T-cell (primary cell): ENCODE measurements around the gene RNASE13. TPM values are rescaled to one million over a fixed set of nuclear protein-coding genes. Genes with fewer than 3 reads are reported as not detected.
A peak's percentile ranks its signal among the peaks of the same experiment; 100 is the strongest.

Experiments
- ATAC-seq, 4 experiments: fragments of 200-7000 bp in 3 of 4; fragments of 150-1000 bp in 1 of 4; cut with Tn5 transposase; replicated peaks in 1 of 4; 1 replicate in 3 of 4; 2 replicates in 1 of 4; pipeline ENCODE4 v1.10.0; 2021; ENCODE audit warnings: moderate library complexity in 3 of 4, mild to moderate bottlenecking in 2 of 4, moderate number of reproducible peaks in 1 of 4
- CTCF ChIA-PET, 2 donors: fragments of 300-600 bp; sonication (Branson Sonifier 250); formaldehyde crosslinking; loops; one replicate each; lab custom pipeline; 2022; ENCODE audit warnings: antibody characterized with exemption in 2 of 2; lab: Charles Lee
- POLR2A ChIA-PET, 2 donors: fragments of 300-600 bp; sonication (Branson Sonifier 250); formaldehyde crosslinking; loops; one replicate each; lab custom pipeline; 2022; ENCODE audit warnings: antibody characterized with exemption in 2 of 2; lab: Charles Lee
- DNase-seq, 35 experiments: peaks; one replicate each; pipeline versions ENCODE4 v3.0.0 to v3.0.0-alpha.2; 2013 to 2023
- H3K27ac ChIP-seq: one replicate; pipeline ENCODE4 v1.5.1; 2013; ENCODE audit warnings: low read length
- H3K27me3 ChIP-seq, 2 experiments: replicated peaks in 1 of 2; 1 replicate in 1 of 2; 2 replicates in 1 of 2; pipeline versions ENCODE4 v1.6.1 to v1.7.0; 2013; ENCODE audit warnings: low read length in 1 of 2, mixed read lengths in 1 of 2; ENCODE audit not compliant: control insufficient read depth in 2 of 2, insufficient read depth in 2 of 2; ENCODE audit errors: extremely low read depth in 1 of 2
- H3K36me3 ChIP-seq, 2 donors: 1 replicate in 1 of 2; 2 replicates in 1 of 2; pipeline versions ENCODE4 v1.6.1 to v1.7.0; 2013; ENCODE audit warnings: low read length in 1 of 2; ENCODE audit not compliant: control insufficient read depth in 2 of 2, insufficient read depth in 1 of 2; ENCODE audit errors: extremely low read depth in 1 of 2
- H3K4me1 ChIP-seq, 2 experiments: 1 replicate in 1 of 2; 2 replicates in 1 of 2; pipeline versions ENCODE4 v1.6.1 to v1.7.0; 2013; ENCODE audit warnings: low read length in 2 of 2, mixed read lengths in 1 of 2; ENCODE audit not compliant: insufficient read depth in 2 of 2, control insufficient read depth in 1 of 2; ENCODE audit errors: extremely low read depth in 1 of 2
- H3K4me3 ChIP-seq, 2 donors: 1 replicate in 1 of 2; 2 replicates in 1 of 2; pipeline versions ENCODE4 v1.5.1 to v1.7.0; 2013; ENCODE audit warnings: mild to moderate bottlenecking in 2 of 2, low read length in 1 of 2, moderate library complexity in 1 of 2; ENCODE audit not compliant: control insufficient read depth in 1 of 2; ENCODE audit errors: extremely low read depth in 1 of 2
- H3K9me3 ChIP-seq: 2 replicates; pipeline ENCODE4 v1.7.0; 2013
- H3K27ac Mint-ChIP-seq, 2 donors: one replicate each; pipeline ENCODE4 v1.8.0; 2020 to 2021; ENCODE audit warnings: mild to moderate bottlenecking in 2 of 2, mixed read lengths in 2 of 2
- H3K27me3 Mint-ChIP-seq, 2 donors: one replicate each; pipeline ENCODE4 v1.8.0; 2021 to 2022; ENCODE audit warnings: mixed read lengths in 2 of 2
- H3K36me3 Mint-ChIP-seq: one replicate; pipeline ENCODE4 v1.8.0; 2021; ENCODE audit warnings: mixed read lengths
- H3K4me1 Mint-ChIP-seq, 3 donors: one replicate each; pipeline ENCODE4 v1.8.0; 2020 to 2022; ENCODE audit warnings: mixed read lengths in 3 of 3, mild to moderate bottlenecking in 1 of 3
- H3K4me3 Mint-ChIP-seq, 3 donors: one replicate each; pipeline ENCODE4 v1.8.0; 2020 to 2022; ENCODE audit warnings: mild to moderate bottlenecking in 3 of 3, mixed read lengths in 3 of 3, moderate library complexity in 3 of 3
- H3K9me3 Mint-ChIP-seq, 3 donors: one replicate each; pipeline ENCODE4 v1.8.0; 2020 to 2022; ENCODE audit warnings: mixed read lengths in 3 of 3
- WGBS: methylation state at CpG from one replicate; pipeline ENCODE4 v1.1.5; 2013; ENCODE audit warnings: missing lambda C conversion rate; ENCODE audit not compliant: insufficient coverage; 5-methylcytosine and 5-hydroxymethylcytosine counted together
- total RNA-seq, 35 experiments: library from RNA in 6 of 35; stranded (reverse) in 6 of 35; fragments of 120-200 nt in 1 of 35; gene quantifications; one replicate each; pipeline versions ENCODE4 v1.2.1 to v1.2.4 and lab custom pipeline; 2013 to 2026

Gene RNASE13
- total RNA-seq, 5 donors from 2014 or later (not counting 1 experiment from before 2014, with no cell fraction given): not detected

GRCh38 chr14:21022686-21023085 is 11.9 kb downstream of the RNASE13 start:
- CTCF ChIA-PET: interaction anchor here in 1 of 2 donors (0.7 kb wide), 1 partner anchor 8 kb away, joined by 3 read pairs; no protein-coding TSS in a partner anchor
- H3K27me3 Mint-ChIP-seq: peaks cover 0 to 2% of the 10 kb centered on the region in 2 donors
- H3K9me3 ChIP-seq: no peaks in the 10 kb centered on the region
- H3K36me3 Mint-ChIP-seq: peaks cover 24% of the 10 kb centered on the region
- no peak overlapping the region for H3K4me3 ChIP-seq
- peaks cover 18 to 25% (median 18%) of the 10 kb centered on the region in 3 donors for H3K4me1 Mint-ChIP-seq
- H3K27ac ChIP-seq: no peak overlapping the region
- POLR2A ChIA-PET: no interaction called here
- peaks cover 3 to 12% of the 10 kb centered on the region in 2 experiments for H3K27me3 ChIP-seq
- peaks cover 4 to 29% of the 10 kb centered on the region in 2 experiments for H3K4me1 ChIP-seq
- H3K9me3 Mint-ChIP-seq: no peaks in the 10 kb centered on the region
- peaks cover 5 to 6% of the 10 kb centered on the region in 2 donors for H3K36me3 ChIP-seq
- no peak for ATAC-seq
- 96% methylated on average over 4 of the region's 5 CpGs for WGBS
- H3K27ac Mint-ChIP-seq: no peak overlapping the region
- no peak for DNase-seq
- H3K4me3 Mint-ChIP-seq: peak overlapping the region; percentile 5 to 91 (median 89)

DNA sequence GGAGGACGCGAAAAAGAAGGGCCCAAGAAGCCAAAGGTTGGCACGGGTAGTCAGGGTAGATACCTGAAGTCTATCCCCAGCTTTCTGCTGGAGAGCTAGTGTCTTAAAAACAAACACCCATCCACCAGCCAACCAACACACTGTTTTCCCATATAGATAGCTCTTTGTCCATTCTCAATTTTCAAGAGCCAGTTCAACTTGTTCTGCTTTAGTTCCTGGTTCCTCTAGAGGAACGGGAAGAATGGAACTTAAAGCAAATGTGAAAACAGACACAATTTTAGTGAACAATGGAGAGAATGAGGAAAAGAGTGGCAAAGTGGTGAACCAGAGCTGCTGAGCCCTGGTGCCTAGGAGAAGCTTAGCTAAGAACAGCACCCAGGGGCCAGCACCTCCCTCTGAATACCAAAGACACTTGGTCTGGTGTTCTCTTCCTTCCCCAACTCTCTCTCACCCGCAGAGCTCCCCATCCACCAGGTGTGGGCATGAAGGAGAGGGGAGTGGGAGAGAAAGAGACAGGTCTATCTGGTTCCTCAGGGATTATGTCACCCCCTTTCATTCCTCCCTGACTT is 13.5 kb downstream of the RNASE13 start:
- DNase-seq (no peak), ATAC-seq (no peak)
- H3K4me1 Mint-ChIP-seq: peaks cover 18 to 25% (median 18%) of the 10 kb centered on the region in 3 donors
- WGBS: 95% methylated on average over 4 of the region's 5 CpGs
- H3K4me3 ChIP-seq: no peak overlapping the region
- no peaks in the 10 kb centered on the region for H3K9me3 Mint-ChIP-seq
- peaks cover 4 to 29% of the 10 kb centered on the region in 2 experiments for H3K4me1 ChIP-seq
- H3K9me3 ChIP-seq: no peaks in the 10 kb centered on the region
- H3K4me3 Mint-ChIP-seq: no peak overlapping the region
- CTCF ChIA-PET: no interaction called here
- peaks cover 5 to 12% of the 10 kb centered on the region in 2 donors for H3K36me3 ChIP-seq
- POLR2A ChIA-PET: no interaction called here
- H3K27me3 Mint-ChIP-seq: peaks cover 0 to 2% of the 10 kb centered on the region in 2 donors
- no peak overlapping the region for H3K27ac ChIP-seq
- H3K27me3 ChIP-seq: peaks cover 3 to 12% of the 10 kb centered on the region in 2 experiments
- no peak overlapping the region for H3K27ac Mint-ChIP-seq
- H3K36me3 Mint-ChIP-seq: peaks cover 35% of the 10 kb centered on the region

GRCh38 chr14:21019366-21019765 is 15.2 kb downstream of the RNASE13 start:
- Histone ChIP-seq H3K4me1 (peaks cover 3 to 16% of the 10 kb centered on the region in 2 experiments), H3K27ac (no peak overlapping the region), H3K36me3 (peaks cover 5 to 12% of the 10 kb centered on the region in 2 donors), H3K27me3 (peaks cover 3 to 12% of the 10 kb centered on the region in 2 experiments), H3K9me3 (no peaks in the 10 kb centered on the region), H3K4me3 (no peak overlapping the region)
- H3K9me3 Mint-ChIP-seq: no peaks in the 10 kb centered on the region
- no peak for ATAC-seq
- H3K4me3 Mint-ChIP-seq: no peak overlapping the region
- ChIA-PET CTCF (interaction anchor here (0.6 to 1.2 kb wide), 5 partner anchors 9 to 508 kb away, joined by 3 to 4 read pairs (median 3); no protein-coding TSS in a partner anchor), POLR2A (interaction anchor here (0.5 to 0.6 kb wide), 2 partner anchors 11 to 85 kb away, joined by 3 read pairs; no protein-coding TSS in a partner anchor)
- peak overlapping the region in 1 of 2 donors; percentile 6 for H3K27ac Mint-ChIP-seq
- H3K36me3 Mint-ChIP-seq: peaks cover 35% of the 10 kb centered on the region
- peaks cover 15 to 23% (median 17%) of the 10 kb centered on the region in 3 donors for H3K4me1 Mint-ChIP-seq
- peaks cover 0 to 3% of the 10 kb centered on the region in 2 donors for H3K27me3 Mint-ChIP-seq
- no peak for DNase-seq
- no CpG with 5 or more reads among the region's 1 CpG for WGBS

GRCh38 chr14:21018781-21019180 is 15.8 kb downstream of the RNASE13 start:
- Histone ChIP-seq H3K9me3 (no peaks in the 10 kb centered on the region), H3K36me3 (peaks cover 5 to 12% of the 10 kb centered on the region in 2 donors), H3K4me1 (peaks cover 0 to 10% of the 10 kb centered on the region in 2 experiments), H3K27me3 (peaks cover 0 to 9% of the 10 kb centered on the region in 2 experiments), H3K4me3 (no peak overlapping the region), H3K27ac (no peak overlapping the region)
- no peaks in the 10 kb centered on the region for H3K9me3 Mint-ChIP-seq
- peaks cover 35% of the 10 kb centered on the region for H3K36me3 Mint-ChIP-seq
- ATAC-seq (no peak), DNase-seq (no peak)
- no CpG with 5 or more reads among the region's 3 CpGs for WGBS
- H3K27me3 Mint-ChIP-seq: peaks cover 0 to 7% of the 10 kb centered on the region in 2 donors
- H3K4me3 Mint-ChIP-seq: no peak overlapping the region
- CTCF ChIA-PET: interaction anchor here (0.5 to 4.6 kb wide), 3 partner anchors 21 to 45 kb away, joined by 3 to 53 read pairs (median 5); partner anchors contain the start of gene RNASE7 (in 1 of the 2)
- peaks cover 10 to 17% (median 11%) of the 10 kb centered on the region in 3 donors for H3K4me1 Mint-ChIP-seq
- POLR2A ChIA-PET: no interaction called here
- H3K27ac Mint-ChIP-seq: no peak overlapping the region

DNA sequence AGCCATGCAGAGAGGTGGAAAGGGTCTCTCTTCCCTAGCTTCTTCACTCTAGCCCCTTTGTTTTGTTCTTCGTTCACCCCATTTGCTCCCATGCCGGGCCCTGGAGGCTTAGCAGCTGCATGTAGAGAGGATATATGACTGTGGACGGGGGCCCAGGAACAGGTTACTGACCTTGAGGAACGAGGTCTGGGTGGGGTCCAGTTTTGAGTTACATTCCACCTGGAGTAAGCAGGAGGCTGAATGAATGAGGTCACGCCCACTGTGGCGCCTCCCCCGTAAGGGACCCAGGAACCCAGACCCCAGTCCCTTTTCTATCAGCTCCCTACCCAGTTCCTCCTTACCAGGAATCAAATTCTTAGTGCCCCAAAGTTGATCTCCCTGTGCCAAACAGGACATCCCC is 16.3 kb downstream of the RNASE13 start:
- ChIA-PET POLR2A (interaction anchor here in 1 of 2 donors (1.0 kb wide), 1 partner anchor 61 kb away, joined by 3 read pairs; no protein-coding TSS in a partner anchor), CTCF (interaction anchor here (1.8 to 5.5 kb wide), 3 partner anchors 22 to 85 kb away, joined by 9 to 53 read pairs (median 47); partner anchors contain the start of gene RNASE7 (in 1 of the 2))
- H3K4me1 Mint-ChIP-seq: peaks cover 5 to 12% (median 8%) of the 10 kb centered on the region in 3 donors
- no peak overlapping the region for H3K27ac Mint-ChIP-seq
- peaks cover 0 to 8% of the 10 kb centered on the region in 2 donors for H3K27me3 Mint-ChIP-seq
- DNase-seq (no peak), ATAC-seq (no peak)
- Histone ChIP-seq H3K27me3 (peaks cover 0 to 8% of the 10 kb centered on the region in 2 experiments), H3K4me3 (no peak overlapping the region), H3K4me1 (peaks cover 0 to 5% of the 10 kb centered on the region in 2 experiments), H3K9me3 (no peaks in the 10 kb centered on the region), H3K27ac (no peak overlapping the region), H3K36me3 (peaks cover 5 to 12% of the 10 kb centered on the region in 2 donors)
- 90% methylated on average over 3 of the region's 7 CpGs for WGBS
- H3K9me3 Mint-ChIP-seq: no peaks in the 10 kb centered on the region
- no peak overlapping the region for H3K4me3 Mint-ChIP-seq
- H3K36me3 Mint-ChIP-seq: peaks cover 35% of the 10 kb centered on the region

DNA sequence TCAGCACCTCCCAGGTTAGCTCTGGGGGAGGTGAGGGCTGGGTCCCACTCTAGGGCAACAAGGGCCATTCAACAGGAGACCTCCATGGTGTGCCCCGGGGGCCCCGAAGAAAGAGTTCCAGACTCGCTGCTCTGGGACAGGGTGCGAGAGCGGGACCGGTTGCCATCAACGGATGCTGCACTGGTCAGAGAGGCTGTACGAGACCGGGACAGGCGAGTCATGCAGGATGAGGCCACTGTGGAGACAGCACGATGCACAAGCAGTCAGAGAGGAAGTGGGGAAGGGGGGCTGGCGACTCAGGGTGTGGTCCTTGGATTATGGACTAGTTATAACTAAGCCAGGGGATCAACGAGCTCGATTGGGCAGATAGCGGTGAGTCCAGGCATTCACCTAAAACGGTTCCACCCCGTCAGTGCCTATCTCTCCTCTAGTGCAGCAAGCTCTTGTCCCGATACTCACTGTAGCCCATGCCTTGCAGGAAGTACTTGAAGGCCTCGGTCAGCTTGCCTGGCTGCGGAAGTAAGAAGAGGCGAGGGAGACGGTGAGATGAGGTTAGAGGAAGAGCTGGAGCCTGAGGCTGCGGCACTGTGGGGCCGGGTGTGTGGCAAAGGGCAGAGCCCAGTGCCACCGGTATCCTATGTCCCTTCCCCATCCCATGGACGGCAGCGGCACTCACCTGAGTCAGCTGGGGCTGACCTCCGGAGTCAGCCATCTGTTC is 16.9 kb downstream of the RNASE13 start:
- no peak for DNase-seq
- Histone ChIP-seq H3K27ac (no peak overlapping the region), H3K9me3 (no peaks in the 10 kb centered on the region), H3K27me3 (peaks cover 0 to 5% of the 10 kb centered on the region in 2 experiments), H3K36me3 (peaks cover 5 to 12% of the 10 kb centered on the region in 2 donors), H3K4me1 (no peaks in the 10 kb centered on the region), H3K4me3 (no peak overlapping the region)
- CTCF ChIA-PET: interaction anchor here (1.1 to 5.5 kb wide), 4 partner anchors 23 to 86 kb away, joined by 3 to 53 read pairs (median 28); partner anchors contain the start of gene RNASE7 (in 1 of the 2)
- no peak overlapping the region for H3K4me3 Mint-ChIP-seq
- peaks cover 0 to 6% (median 2%) of the 10 kb centered on the region in 3 donors for H3K4me1 Mint-ChIP-seq
- peaks cover 35% of the 10 kb centered on the region for H3K36me3 Mint-ChIP-seq
- ATAC-seq: no peak
- POLR2A ChIA-PET: interaction anchor here in 1 of 2 donors (1.0 kb wide), 1 partner anchor 62 kb away, joined by 3 read pairs; no protein-coding TSS in a partner anchor
- peaks cover 4 to 10% of the 10 kb centered on the region in 2 donors for H3K27me3 Mint-ChIP-seq
- H3K9me3 Mint-ChIP-seq: no peaks in the 10 kb centered on the region
- H3K27ac Mint-ChIP-seq: no peak overlapping the region
- 95% methylated on average over 13 of the region's 28 CpGs for WGBS
